DOHH2 (cell line): ENCODE data around the gene GALR3.

Source experiments
- EZH2phosphoT487 ChIP-seq: fragments of 200-600 bp; sonication (generic); IDR thresholded peaks from 2 replicates; pipeline ENCODE4 v1.6.1; 2017; ENCODE audit warnings: borderline replicate concordance, mild to moderate bottlenecking, antibody characterized with exemption, low read length, moderate library complexity, mixed read lengths
- TF ChIP-seq, protein P1 (sequence below): fragments of 200-600 bp; sonication (generic); IDR thresholded peaks from one replicate; pipeline ENCODE4 v1.5.1; 2014; ENCODE audit warnings: antibody characterized with exemption, mild to moderate bottlenecking, low read depth, low read length; ENCODE audit not compliant: poor library complexity, severe bottlenecking

DNA sequence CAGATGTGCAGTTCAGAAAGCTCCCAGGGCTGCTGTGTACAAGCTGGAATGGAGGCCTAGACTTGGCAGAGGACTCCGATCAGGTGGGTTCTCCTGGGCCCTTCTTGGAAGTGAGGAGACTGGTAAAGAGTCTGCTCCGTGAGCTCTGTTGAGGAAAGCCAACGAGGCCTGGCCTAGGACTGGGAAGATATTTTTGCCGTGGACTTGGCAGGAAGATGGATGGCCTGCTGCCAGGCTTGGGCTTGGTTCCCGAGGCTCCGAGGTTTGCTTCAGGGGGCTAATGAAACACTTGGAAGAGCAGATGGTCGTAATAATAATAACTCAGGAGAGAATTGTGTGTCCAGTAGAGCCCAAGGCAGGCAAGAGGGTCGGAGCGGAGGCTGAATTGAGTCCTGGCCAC lies 3.9 kb downstream of the GALR3 start:
- TF ChIP-seq, protein P1, sequence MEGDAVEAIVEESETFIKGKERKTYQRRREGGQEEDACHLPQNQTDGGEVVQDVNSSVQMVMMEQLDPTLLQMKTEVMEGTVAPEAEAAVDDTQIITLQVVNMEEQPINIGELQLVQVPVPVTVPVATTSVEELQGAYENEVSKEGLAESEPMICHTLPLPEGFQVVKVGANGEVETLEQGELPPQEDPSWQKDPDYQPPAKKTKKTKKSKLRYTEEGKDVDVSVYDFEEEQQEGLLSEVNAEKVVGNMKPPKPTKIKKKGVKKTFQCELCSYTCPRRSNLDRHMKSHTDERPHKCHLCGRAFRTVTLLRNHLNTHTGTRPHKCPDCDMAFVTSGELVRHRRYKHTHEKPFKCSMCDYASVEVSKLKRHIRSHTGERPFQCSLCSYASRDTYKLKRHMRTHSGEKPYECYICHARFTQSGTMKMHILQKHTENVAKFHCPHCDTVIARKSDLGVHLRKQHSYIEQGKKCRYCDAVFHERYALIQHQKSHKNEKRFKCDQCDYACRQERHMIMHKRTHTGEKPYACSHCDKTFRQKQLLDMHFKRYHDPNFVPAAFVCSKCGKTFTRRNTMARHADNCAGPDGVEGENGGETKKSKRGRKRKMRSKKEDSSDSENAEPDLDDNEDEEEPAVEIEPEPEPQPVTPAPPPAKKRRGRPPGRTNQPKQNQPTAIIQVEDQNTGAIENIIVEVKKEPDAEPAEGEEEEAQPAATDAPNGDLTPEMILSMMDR, result no peak
- TF ChIP-seq EZH2phosphoT487, result no peak
